ENCODE results near the gene SH3GLB2.
"Not testable (repeated sequence)": the region's sequence is repeated elsewhere in the genome, so short reads cannot be mapped to it uniquely, and the experiment has no call there.

The SH3GLB2 gene

GRCh38 chr9:129014608-129015007 lies 13.5 kb downstream of the SH3GLB2 start:
- no peak for DNase-seq (ENCODE audit: low read depth)

- no peak for DNase-seq (ENCODE audit: low read depth)
Measured at GRCh38 chr9:129014124-129014523, 14.0 kb downstream of the SH3GLB2 start.

GRCh38 chr9:129013674-129014073 lies 14.5 kb downstream of the SH3GLB2 start:
- no peak for DNase-seq (ENCODE audit: low read depth)

GRCh38 chr9:129012893-129013448 lies 15.2 kb downstream of the SH3GLB2 start:
- no peak for DNase-seq (ENCODE audit: low read depth)

GRCh38 chr9:129012343-129012742 lies 15.8 kb downstream of the SH3GLB2 start:
- DNase-seq (ENCODE audit: low read depth), result no peak

- DNase-seq (ENCODE audit: low read depth), result no peak
Measured at GRCh38 chr9:129011761-129012181, 16.4 kb downstream of the SH3GLB2 start.

GRCh38 chr9:129011170-129011569 lies 17.0 kb downstream of the SH3GLB2 start:
- DNase-seq (ENCODE audit: low read depth), result no peak

- DNase-seq (ENCODE audit: low read depth), result no peak
Measured at GRCh38 chr9:129010267-129010975, 17.7 kb downstream of the SH3GLB2 start.

- no peak for DNase-seq (ENCODE audit: low read depth)
Measured at GRCh38 chr9:129009584-129010141, 18.5 kb downstream of the SH3GLB2 start.

- no peak for DNase-seq (ENCODE audit: low read depth)
Measured at GRCh38 chr9:129008986-129009583, 19.0 kb downstream of the SH3GLB2 start.

- no peak for DNase-seq (ENCODE audit: low read depth)
Measured at GRCh38 chr9:129008469-129008965, 19.6 kb downstream of the SH3GLB2 start.

- no peak for DNase-seq (ENCODE audit: low read depth)
Measured at GRCh38 chr9:129007766-129008468, 20.2 kb downstream of the SH3GLB2 start.

- no peak for DNase-seq (ENCODE audit: low read depth)
Measured at GRCh38 chr9:129007035-129007765, 20.9 kb downstream of the SH3GLB2 start.

- DNase-seq (ENCODE audit: low read depth), result peak; percentile 30
Measured at GRCh38 chr9:129006328-129007034, 21.6 kb downstream of the SH3GLB2 start.

- DNase-seq (ENCODE audit: low read depth), result no peak
Measured at GRCh38 chr9:129005336-129005997, 22.7 kb downstream of the SH3GLB2 start.

- DNase-seq (ENCODE audit: low read depth), result not testable (repeated sequence)
Measured at GRCh38 chr9:129004173-129004572, 24.0 kb downstream of the SH3GLB2 start.

GRCh38 chr9:129002992-129003391 lies 25.1 kb downstream of the SH3GLB2 start:
- DNase-seq (ENCODE audit: low read depth), result no peak

- no peak for DNase-seq (ENCODE audit: low read depth)
Measured at GRCh38 chr9:129001504-129002325, 26.4 kb downstream of the SH3GLB2 start.

- DNase-seq (ENCODE audit: low read depth), result no peak
Measured at GRCh38 chr9:128999581-129000206, 28.4 kb downstream of the SH3GLB2 start.
